Fibroblast of upper back skin (primary cell): ENCODE measurements around the gene RUVBL1.
A peak's percentile ranks its signal among the peaks of the same experiment; 100 is the strongest.

Source experiments
- DNase-seq: peaks from one replicate; pipeline ENCODE4 v3.0.0-alpha.2; 2013

RUVBL1 gene

DNA sequence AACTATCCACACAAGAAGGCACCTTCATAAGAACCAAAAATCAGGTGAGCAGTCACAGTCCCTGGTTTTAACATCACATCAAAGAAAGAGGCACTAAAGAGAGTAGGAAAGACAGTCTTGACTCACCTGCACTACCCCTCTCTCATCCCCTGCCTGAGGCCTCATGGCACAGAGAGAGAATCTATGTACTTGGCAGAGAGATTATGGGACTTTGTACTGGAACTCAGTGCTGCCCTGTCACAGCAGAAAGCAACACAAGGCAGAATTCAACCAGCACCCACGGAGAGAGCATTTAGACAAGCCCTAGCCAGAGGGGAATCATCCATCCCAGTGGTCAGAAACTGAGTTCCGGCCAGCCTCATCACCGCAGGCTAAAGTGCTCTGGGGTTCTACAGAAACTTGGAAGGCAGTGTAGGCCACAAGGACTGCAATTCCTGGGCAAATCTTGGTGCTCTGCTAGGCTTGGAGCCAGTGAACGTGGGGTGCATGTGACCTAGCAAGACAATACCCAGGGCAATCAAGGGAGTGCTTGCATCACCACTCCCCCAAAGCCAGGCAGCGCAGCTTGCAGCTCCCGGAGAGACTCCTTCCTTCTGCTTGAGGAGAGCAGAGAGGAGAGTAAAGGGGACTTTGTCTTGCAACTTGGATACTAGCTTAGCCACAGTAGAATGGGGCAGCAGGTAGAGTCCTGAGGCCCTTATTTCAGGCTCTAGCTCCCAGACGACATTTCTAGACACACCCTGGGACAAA, 8.5 kb upstream of the RUVBL1 start:
- no peak for DNase-seq

DNA sequence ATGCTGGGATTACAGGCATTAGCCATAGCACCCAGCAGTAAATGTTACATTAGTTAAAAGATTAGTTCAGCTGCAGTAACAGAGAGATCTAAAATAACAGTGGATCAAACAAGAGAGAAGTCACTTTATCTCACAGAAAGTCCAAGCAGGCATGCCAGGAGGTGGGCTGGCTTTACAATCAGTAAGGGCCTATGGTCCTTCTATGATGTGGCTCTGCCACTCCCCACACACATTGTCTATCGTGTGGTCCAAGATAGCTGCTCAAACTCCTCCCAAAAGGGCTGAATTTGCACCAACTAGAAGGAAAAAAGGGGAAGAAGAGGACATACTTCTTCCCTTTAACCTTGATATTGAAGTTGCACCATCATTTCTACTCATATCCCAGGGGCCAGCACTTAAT, 4.6 kb upstream of the RUVBL1 start:
- DNase-seq = no peak

DNA sequence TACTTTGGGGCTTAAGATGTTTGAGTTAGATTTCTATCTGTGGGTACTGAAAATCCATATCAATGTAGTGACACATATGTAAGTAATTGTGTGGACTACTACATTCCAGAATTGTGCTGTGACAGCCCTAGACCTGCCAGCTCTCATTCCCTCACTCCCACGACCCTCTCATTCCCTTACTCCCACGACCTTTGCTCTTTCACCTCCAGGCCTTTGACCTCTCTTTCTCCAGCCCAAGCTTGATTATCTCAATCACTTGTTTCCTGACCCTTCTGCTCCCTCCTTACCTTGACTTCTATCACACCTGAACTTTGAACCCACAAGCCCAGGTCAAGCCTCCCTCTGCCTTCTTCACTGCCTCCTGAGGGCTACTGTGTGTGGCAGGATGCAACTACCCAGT, 3.6 kb upstream of the RUVBL1 start:
- DNase-seq = no peak

DNA sequence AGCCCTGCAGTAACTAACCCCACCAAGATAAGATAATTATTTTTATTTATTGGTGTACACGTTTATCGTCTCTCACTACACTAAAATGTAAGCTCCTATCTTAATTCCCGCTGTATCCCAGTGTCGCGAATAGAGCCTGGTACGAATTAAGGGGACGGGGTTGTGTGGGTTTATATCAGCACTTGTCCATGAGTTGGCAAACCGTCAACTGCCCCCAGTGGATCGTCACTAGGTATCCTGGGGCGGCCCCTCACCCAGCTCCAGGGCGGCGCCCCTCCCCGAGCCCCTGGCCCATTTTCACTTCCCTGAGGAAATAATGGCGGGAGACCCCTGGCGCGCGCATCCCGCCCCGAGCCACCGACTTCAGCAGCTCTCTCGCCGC, 465 bp downstream of the RUVBL1 start:
- DNase-seq = no peak

DNA sequence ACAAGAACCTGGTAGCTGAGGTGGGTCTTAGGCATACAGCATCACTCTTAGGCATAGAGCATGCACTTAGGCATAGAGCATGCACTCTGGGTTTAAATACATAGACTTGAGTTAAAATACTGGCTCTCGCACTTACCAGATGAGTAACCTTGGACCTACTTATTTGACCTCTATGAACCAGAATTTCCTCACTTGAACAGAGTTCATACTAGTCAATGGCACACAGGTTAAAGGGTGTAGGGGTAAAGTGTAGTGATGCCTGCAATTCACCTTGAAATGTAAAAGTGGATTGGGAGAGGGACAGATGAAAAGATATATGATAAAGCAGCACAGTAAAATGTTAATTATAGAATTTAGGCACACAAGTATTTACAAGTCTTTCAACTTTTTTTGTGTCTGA, 1.6 kb downstream of the RUVBL1 start:
- DNase-seq = no peak

DNA sequence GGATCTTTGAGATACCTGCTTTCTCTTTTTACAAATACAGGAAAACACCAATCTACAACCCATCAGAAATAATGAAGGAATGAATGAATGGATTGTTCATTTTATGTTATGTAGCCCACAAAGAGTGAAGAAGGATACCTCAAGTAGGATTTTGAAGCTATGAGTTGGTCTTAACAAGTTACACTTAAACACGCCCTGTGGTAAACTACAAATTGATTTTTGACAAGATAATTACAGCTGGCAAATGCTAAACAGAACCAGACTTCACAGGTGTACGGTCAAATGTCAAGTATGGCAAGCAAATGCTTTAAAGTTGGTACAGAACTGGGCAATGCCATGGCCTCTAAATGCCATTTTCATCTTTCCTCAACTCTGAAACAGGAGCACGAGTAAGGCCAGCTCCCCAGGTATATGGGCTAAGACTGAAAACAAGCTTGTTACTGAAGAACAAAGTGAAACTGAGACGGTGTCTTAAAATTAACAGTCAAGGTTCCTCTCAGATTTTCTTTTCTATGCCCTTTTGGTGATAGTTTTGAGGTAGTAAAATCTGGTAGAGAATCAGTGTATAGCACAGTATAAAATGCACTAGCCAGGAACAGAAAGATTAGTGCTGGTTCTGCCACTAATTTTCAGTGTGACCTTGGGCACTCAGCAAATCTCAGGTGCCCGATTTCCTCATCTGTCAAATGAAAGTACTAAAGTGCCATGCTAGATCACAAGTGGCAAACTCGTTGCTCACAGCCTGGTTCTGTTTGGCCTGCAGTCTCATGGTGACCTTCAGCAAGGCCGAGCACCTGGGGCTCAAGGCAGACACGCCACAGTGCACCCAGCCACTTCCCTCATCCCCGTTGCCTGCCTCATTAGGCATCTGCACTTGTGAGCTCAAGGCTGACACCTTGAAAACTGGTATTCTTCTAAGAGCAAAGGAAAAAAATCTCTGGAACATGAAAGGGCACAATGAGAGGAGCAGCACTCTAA, 9.5 kb downstream of the RUVBL1 start:
- DNase-seq = no peak

DNA sequence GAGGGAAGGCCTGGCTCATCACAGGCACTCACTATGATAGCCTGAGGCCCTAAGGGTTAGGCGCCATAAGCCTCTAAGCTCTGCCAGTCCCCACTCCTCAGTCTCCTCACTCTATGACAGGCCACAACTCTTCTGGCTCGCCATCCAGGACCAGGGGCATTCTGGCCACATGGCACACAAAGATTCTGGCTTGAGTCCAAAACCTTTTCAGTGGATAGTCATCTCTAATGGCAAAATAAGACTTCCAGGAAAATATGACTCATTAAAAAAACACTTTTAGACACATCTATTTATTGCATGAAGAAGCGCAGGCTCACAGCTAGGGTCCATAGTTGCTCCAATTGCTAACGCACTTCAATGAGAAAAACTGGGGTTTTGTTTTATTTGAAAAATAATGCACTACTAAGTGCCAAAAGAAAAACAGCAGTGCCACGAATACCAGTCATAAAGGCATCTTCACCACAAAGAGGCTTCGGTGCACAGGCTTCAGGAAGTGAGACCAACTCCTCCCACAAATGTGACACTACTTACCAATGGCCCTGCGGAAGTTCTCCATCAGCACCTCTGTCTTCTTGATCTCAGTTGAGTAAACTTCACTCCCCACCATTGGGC, 11.1 kb downstream of the RUVBL1 start:
- DNase-seq = peak; percentile 80

DNA sequence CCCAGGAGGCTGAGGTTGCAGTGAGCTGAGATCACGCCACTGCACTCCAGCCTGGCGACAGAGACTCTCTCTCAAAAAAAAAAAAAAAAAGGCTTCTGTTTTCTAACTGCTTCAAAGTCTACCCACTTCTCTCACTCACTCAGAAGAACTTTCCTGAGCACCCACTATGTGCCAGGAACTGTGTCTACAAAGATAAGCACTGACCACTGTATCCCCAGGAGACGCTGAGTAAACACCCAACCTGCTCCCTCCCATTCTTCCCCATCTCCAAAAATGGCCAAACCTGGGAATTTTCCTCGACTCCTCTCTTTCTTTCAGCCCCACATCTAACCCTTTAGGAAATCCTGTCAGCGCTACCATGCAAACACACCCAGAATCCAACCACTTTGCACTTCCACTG, 12.5 kb downstream of the RUVBL1 start:
- no peak for DNase-seq

DNA sequence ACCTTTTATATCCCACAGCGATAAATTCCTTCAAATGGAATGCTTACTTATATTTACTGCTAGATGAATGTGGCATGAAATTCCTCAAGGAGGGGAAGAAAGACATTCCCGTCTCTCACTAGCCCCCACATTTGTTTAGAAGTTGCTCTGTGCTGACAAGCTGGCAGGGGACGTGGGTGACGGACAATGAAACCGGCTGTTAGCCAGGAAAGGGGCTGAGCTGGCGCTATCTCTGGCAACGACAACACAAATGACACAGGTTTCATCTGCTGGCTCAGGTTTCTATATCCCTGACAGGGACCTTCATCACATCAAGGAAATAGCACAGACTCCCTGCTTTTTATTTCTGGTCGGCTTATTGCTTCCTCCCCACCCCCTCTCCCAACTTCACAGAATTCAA, 15.8 kb downstream of the RUVBL1 start:
- no peak for DNase-seq

DNA sequence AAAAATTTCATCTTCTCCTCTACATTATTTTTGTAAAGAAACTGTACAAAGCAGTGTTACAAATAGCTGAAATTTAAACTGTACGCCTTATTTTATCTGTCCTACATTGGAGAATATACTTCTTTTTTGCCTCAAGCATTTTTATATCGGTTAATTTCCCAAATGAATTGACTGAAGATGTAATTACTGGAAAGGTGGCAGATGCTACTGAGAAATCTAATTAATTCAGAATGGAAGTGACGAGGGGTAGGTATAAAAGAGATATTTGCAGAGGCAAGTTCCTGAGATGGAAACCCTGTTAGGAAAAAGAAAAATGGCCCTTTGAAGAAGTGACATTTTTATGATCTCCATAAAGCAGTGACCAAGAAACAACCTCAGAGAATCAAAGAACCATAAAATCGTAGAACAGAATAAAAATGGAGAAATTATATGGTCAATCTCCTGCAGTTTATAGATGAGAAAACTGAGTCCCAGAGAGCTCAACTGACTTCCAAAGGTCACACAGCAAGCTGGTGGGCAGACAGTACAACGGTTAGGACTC, 20.4 kb downstream of the RUVBL1 start:
- DNase-seq = no peak

DNA sequence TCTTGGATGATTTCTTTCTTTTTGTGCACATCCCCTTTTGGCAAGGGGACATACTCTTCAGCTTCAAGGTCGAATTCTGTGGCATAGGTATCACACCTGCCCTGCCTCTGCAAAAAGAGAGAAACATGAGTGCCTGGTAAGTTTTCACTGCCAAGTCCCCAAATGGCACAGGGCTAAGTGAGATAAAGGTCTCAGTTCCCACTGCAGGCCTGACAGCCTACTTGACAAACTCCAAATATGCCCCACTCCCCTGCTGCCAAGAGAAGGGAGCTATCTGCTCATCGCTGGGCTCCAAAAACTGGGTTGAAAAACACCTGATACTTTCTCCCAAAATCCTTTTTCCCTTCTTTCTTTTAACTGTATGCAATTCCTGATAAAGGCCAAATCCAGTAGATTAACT, 23.0 kb downstream of the RUVBL1 start:
- no peak for DNase-seq

DNA sequence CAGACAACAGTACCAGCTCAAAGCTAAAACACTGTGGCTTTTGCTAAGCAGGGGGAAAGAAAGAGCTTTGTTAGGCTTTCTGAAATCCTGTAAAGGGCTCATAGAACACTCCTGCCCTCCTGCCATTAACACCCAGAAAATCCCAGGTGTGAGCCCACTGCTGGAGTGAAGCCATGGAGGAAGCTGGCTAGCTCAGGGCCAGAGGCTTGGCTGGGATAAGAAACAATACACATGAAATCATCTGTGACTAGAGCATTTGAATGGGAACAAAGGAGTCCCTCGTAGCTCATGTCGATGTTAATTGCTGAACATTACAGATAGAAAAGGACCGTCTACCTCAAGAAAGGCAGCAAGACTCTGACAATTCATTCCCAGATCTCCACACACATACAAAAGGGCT, 23.5 kb downstream of the RUVBL1 start:
- no peak for DNase-seq

DNA sequence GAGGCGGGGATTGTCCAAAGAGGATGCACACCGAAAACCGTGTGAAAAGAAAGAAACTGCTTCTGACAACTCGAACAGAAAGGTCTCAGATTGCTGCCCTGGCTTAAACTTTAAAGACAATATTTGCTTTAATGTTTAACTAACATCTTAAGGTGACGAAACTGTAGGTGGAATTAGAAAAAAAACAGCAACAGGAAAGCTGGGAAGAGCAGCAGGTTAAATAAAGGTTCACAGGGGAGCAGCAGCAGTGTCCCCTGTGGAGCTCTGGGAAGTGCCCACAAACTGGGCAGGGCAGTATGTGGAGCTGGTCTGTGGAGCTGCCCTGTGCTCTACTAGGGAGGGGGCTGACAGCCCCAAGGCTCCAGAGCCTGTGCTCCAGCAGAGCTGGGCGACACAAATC, 25.4 kb downstream of the RUVBL1 start:
- no peak for DNase-seq

DNA sequence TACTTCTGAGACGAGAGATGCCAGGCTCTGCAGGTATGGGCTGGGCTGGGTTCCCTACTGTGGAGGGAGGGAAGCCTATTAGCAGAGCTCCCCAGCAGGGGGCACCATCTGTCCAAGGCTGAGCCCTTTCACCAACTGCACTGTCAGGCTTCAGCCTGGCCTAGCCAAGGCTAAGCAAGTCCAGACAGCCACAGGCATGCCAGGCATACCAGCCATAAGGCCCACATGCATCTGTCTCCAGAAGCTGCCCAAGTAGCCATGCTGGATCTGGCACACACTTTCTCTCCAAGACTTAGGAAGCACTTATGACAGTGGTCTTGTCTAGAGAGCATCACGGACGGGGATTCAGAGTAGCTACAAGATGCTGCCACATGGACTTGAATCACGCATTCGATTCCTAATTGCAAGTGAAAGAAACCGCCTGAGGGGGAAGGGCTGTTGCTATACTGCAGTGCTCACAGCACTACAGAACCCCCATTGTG, 28.3 kb downstream of the RUVBL1 start:
- DNase-seq = peak; percentile 80

DNA sequence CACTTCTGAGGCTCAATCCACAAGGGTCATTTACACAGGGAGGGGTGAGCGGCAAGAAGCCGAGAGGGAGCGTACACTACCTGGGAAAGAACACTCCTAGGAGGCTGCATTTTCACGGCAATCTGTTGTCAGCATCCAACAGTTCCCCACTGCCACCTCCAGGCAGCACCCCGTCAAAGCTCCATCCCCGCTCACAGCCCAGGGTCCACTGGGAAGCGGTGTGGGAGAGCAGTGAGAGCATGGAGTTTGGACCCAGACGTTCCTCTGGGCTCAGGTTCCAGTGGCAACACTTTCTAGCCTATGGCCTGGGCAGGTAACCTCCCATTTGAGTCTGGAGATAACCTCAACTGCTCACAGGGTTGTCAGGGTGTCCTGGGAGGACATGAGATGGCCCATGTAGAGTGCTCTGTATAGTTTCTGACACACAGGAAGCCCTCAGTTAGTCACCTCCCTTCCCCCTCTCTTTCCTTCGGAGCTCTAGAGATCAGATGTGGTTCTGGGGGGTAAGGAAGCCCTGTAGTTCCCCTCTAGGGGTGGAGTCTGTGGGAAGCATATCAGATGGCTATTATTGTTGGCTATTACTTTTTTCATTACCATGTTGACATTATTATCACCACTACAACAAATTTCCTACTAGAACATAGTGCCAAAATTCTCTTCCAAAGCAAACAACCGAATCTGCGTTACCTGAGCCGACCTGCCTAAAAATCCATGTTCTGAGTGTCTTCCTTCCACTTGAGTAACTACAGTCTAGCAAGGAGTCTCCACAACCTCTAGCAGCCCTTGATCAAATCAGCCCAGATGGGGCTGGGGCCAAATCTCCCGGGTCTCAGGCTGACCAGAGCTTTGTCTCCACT, 29.1 kb downstream of the RUVBL1 start:
- DNase-seq = no peak

DNA sequence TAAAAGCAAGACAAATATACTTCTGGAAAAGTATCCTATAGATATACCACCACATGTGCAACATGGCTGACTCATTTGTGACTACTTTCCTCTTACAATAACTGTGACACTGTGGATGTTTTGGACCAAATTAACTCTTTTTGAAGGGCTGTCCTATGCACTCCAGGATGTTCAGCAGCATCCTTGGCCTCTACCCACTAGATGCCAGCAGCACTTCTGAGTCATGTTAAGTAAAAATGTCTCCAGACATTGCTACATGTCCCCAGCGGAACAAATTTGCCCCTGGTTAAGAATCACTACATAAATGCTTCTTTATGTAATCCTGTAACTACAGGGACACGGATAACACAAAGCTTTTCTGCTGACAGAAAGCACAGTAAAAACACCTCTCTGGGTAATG, 32.0 kb downstream of the RUVBL1 start:
- no peak for DNase-seq

DNA sequence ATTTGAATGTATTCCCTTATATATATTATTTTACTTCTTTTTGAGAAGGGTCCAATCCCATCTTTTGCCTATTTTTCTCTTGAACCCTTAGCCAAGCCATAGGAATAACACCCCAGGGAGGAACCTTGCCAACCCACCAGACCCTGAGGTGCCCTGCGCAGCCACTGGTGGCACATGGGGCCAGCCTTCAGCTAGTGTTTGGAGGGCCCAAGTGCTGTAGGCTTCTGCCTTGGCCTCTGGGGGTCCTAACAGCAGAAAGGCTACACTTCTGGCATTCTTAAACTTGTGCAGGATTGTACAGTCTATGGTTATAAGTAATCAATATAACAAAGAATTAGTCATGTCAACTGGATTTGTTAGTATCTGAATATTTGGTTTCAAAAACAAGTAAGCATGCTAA, 34.5 kb downstream of the RUVBL1 start:
- no peak for DNase-seq

DNA sequence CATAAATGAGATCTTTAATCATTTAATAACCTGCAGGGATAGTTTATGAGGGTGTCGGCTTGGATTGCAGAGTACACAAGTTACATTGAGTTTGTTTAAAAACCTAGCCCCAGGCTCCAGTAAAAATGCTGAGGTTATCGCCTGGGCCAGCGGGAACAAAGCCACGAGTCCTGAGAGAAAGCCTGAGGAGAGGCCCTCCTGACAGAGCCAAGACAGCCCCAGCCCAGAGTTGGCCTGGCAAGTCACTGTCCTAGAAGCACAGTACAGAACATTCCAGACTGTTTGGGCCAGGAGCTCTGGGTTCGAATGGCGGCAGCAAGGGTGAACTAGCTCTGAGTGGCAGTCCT, 39.0 kb downstream of the RUVBL1 start:
- DNase-seq = no peak

DNA sequence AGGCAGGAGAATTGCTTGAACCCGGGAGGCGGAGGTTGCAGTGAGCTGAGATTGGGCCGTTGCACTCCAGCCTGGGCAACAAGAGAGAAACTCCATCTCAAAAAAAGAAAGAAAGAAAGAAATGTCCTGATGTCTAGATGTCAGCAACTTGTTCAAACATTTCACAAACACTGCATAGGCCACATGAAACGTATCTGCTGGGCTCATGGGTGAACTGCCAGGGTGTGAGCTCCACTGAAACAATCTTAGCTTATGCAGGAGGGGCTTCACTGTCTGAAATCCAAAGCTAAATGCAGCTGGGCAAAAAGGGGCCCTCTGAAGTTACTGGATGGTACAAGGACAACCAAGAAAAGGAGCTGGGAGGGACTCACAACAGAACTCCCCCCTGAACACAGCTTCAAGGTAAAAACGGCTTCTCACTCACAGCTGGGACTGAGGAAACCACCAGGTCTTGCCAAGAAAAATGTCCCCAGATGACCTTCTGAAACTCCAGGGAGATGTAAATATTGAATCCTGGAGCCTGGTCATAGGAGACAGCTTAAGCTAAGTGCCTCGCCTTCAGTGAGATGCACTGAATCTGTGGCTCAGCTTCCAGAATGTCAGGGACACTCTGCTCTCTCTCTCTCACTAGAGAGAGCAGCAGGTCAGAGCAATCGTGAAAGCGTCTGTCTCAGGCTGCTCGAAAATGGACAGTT, 39.5 kb downstream of the RUVBL1 start:
- no peak for DNase-seq

DNA sequence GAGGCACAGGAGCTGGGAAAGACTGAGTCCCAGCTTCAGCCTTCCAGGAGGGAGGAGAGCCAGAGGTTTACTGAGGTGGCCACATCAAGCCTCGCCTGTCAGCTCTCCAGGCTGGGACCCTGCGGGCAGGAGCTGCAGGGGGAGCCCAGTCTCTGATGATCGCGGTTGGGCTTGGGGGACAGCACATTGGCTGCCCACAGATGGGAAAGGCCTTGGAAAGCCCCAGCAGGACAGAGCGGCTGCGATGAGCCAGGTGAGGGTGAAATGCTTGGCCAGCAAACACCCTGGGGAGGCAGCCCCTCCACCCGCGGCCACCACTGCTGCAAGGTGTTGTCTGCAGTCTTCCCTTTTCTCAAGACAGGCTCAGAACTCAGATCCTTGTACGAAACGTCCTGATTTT, 40.2 kb downstream of the RUVBL1 start:
- DNase-seq = no peak

DNA sequence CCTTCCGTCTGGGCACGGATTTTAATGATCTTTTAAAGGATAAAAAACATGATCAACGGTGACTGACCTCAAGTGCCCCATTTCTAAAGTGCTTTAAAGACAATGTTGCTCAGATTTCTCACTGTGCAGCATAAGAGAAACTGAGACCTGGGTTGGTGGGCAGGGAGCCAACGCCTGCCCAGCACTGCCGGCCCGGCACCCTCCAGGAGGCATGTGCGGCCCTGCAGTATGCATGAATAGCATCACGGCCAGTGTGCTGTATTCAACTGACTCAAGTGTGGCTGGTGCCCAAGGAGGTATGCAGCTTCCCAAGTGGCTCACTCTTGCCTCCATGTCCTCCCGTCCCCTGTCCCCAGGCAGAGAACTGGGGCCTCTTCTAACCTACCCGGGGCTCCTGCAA, 41.1 kb downstream of the RUVBL1 start:
- no peak for DNase-seq

DNA sequence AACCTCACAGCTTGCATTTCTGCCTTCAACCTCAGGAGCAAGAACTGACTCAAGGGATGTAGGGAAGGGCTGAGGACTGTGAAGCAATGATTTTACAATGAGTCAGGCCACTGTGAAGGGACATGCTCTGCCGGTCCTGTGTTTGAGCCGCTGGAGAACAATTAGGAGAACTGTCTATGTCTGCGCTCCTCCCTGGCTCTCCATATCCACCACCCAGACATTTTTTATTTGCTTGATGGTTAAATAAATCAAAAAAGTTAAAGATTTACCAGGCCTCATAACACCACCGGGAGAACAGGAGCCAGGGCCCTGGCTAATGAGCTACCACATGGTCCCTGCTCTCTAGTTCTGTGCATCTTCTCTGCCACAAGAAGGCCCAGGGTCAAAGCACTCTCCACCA, 41.8 kb downstream of the RUVBL1 start:
- DNase-seq = peak; percentile 56
